Keratinocyte (primary cell): ENCODE data around the gene CCDC54. TPM values are rescaled to one million over a fixed set of nuclear protein-coding genes. Genes with fewer than 3 reads are reported as not detected.

Experiments
- DNase-seq: peaks from one replicate; pipeline ENCODE4 v3.0.0-alpha.2; 2011; ENCODE audit warnings: low read depth, missing footprints, low spot score
- FAIRE-seq: peaks from 2 replicates; lab custom pipeline; 2011; peaks lifted over from hg19 to GRCh38; lab: Jason Lieb, UNC
- H2AFZ ChIP-seq: 2 replicates; pipeline ENCODE4 v1.6.0; 2012; ENCODE audit warnings: low read length, control low read depth, inconsistent platforms; ENCODE audit not compliant: control insufficient read depth
- H3K27ac ChIP-seq: 2 replicates; pipeline ENCODE4 v1.5.1; 2011; ENCODE audit warnings: low read length; ENCODE audit not compliant: control insufficient read depth, insufficient read depth
- H3K27me3 ChIP-seq: 3 replicates; pipeline ENCODE4 v1.6.0; 2011; ENCODE audit warnings: low read length; ENCODE audit not compliant: control insufficient read depth, insufficient read depth; ENCODE audit errors: extremely low read depth
- H3K36me3 ChIP-seq, 2 experiments: 2 replicates in 1 of 2; 3 replicates in 1 of 2; pipeline ENCODE4 v1.5.1; 2011; ENCODE audit warnings: low read length in 2 of 2, mild to moderate bottlenecking in 1 of 2; ENCODE audit not compliant: control insufficient read depth in 2 of 2, insufficient read depth in 2 of 2; ENCODE audit errors: extremely low read depth in 1 of 2
- H3K4me1 ChIP-seq: 3 replicates; pipeline ENCODE4 v1.5.1; 2011; ENCODE audit warnings: low read length; ENCODE audit not compliant: control insufficient read depth, insufficient read depth; ENCODE audit errors: extremely low read depth
- H3K4me2 ChIP-seq: 3 replicates; pipeline ENCODE4 v1.6.0; 2011; ENCODE audit warnings: low read depth, low read length; ENCODE audit not compliant: control insufficient read depth, insufficient read depth; ENCODE audit errors: extremely low read depth
- H3K4me3 ChIP-seq, 3 experiments: fragments of 200-600 bp in 1 of 3; sonication (generic) in 1 of 3; 2 replicates in 2 of 3; 3 replicates in 1 of 3; pipeline ENCODE4 v1.5.1; 2011 to 2016; ENCODE audit warnings: low read length in 3 of 3, mild to moderate bottlenecking in 3 of 3, control low read depth in 2 of 3, inconsistent platforms in 1 of 3, low read depth in 1 of 3, mixed read lengths in 1 of 3, mixed run types in 1 of 3, moderate library complexity in 1 of 3; ENCODE audit not compliant: control insufficient read depth in 2 of 3, insufficient read depth in 2 of 3; ENCODE audit errors: extremely low read depth in 1 of 3
- H3K79me2 ChIP-seq: 2 replicates; pipeline ENCODE4 v1.6.0; 2012; ENCODE audit warnings: low read length; ENCODE audit not compliant: control insufficient read depth, insufficient read depth
- H3K9ac ChIP-seq: 3 replicates; pipeline ENCODE4 v1.6.0; 2011; ENCODE audit warnings: low read length; ENCODE audit not compliant: control insufficient read depth, insufficient read depth; ENCODE audit errors: extremely low read depth
- H3K9me1 ChIP-seq: 3 replicates; pipeline ENCODE4 v1.6.0; 2011; ENCODE audit warnings: low read length; ENCODE audit not compliant: control insufficient read depth, insufficient read depth; ENCODE audit errors: extremely low read depth
- H3K9me3 ChIP-seq: 2 replicates; pipeline ENCODE4 v1.5.1; 2012; ENCODE audit warnings: low read depth, low read length; ENCODE audit not compliant: control insufficient read depth
- H4K20me1 ChIP-seq: 3 replicates; pipeline ENCODE4 v1.6.0; 2011; ENCODE audit warnings: low read length; ENCODE audit not compliant: control insufficient read depth, insufficient read depth; ENCODE audit errors: extremely low read depth
- CTCF ChIP-seq, 3 experiments: IDR thresholded peaks in 1 of 3; conservative IDR thresholded peaks in 1 of 3; optimal IDR thresholded peaks in 1 of 3; 2 replicates in 2 of 3; 3 replicates in 1 of 3; pipeline versions ENCODE3 to v1.5.1; 2011; ENCODE audit warnings: low read length in 3 of 3, mild to moderate bottlenecking in 3 of 3, moderate library complexity in 2 of 3, control low read depth in 1 of 3, inconsistent platforms in 1 of 3; ENCODE audit not compliant: insufficient read depth in 2 of 3; ENCODE audit errors: extremely low read depth in 1 of 3
- EZH2 ChIP-seq: IDR thresholded peaks from one replicate; pipeline ENCODE4 v1.6.1; 2012; ENCODE audit warnings: inconsistent platforms, mild to moderate bottlenecking, low read length, moderate library complexity
- dilution Hi-C: fragments of 300-500 bp; cut with MboI; formaldehyde crosslinking; loops from one replicate; pipeline ENCODE4 v1.7.0; 2020; ENCODE audit warnings: low sequenced_read_pairs; ENCODE audit not compliant: extremely low pct_ligation_motif_present
- polyA plus RNA-seq, 5 experiments: library from polyadenylated mRNA; depleted of rRNA in 3 of 5; stranded (reverse) in 3 of 5; stranded (forward) in 1 of 5; unstranded in 1 of 5; fragments of >200 nt; gene quantifications; 1 replicate in 1 of 5; 2 replicates in 3 of 5; 3 replicates in 1 of 5; pipeline versions ENCODE4 v1.2.1 to v1.2.3, GENCODE V29; 2011 to 2012; ENCODE audit warnings: missing spikeins in 2 of 5, low read depth in 1 of 5, low replicate concordance in 1 of 5

The CCDC54 gene
- polyA plus RNA-seq, 1 donor (not counting 4 experiments of a cell fraction or from before 2014, with no cell fraction given) = not detected

- FAIRE-seq = no peak
- Histone ChIP-seq H3K27ac (no peak overlapping the region), H3K79me2 (no peaks in the 10 kb centered on the region), H3K27me3 (no peaks in the 10 kb centered on the region), H3K4me1 (no peaks in the 10 kb centered on the region), H3K4me2 (no peak overlapping the region), H4K20me1 (no peaks in the 10 kb centered on the region), H3K4me3 (no peak overlapping the region), H2AFZ (no peak overlapping the region), H3K9ac (no peak overlapping the region), H3K9me3 (no peaks in the 10 kb centered on the region), H3K9me1 (no peaks in the 10 kb centered on the region), H3K36me3 (no peaks in the 10 kb centered on the region)
- TF ChIP-seq EZH2 = no peak
- no peak for TF ChIP-seq CTCF (optimal IDR thresholded peaks at IDR 0.05 in 1 of 3, IDR thresholded peaks at IDR 0.05 in 1 of 3, conservative IDR thresholded peaks at IDR 0.05 in 1 of 3; ENCODE audit: extremely low read depth in 1 of 3, insufficient read depth in 2 of 3, low read length in 3 of 3)
- no peak for DNase-seq
- dilution Hi-C loops = no loop called here
Observed at GRCh38 chr3:107402214-107402613, 25.0 kb downstream of the CCDC54 start.

GRCh38 chr3:107404727-107405469 is 27.7 kb downstream of the CCDC54 start:
- Histone ChIP-seq H3K36me3 (no peaks in the 10 kb centered on the region), H4K20me1 (no peaks in the 10 kb centered on the region), H3K27me3 (no peaks in the 10 kb centered on the region), H3K79me2 (no peaks in the 10 kb centered on the region), H3K4me2 (no peak overlapping the region), H3K9ac (no peak overlapping the region), H3K27ac (no peak overlapping the region), H2AFZ (peak overlapping the region; percentile 34), H3K4me3 (no peak overlapping the region), H3K9me1 (no peaks in the 10 kb centered on the region), H3K4me1 (no peaks in the 10 kb centered on the region), H3K9me3 (peaks cover 2% of the 10 kb centered on the region)
- DNase-seq (no peak), FAIRE-seq (no peak)
- no peak for TF ChIP-seq EZH2
- dilution Hi-C loops = no loop called here

GRCh38 chr3:107407355-107407754 is 30.1 kb downstream of the CCDC54 start:
- no peaks in the 10 kb centered on the region for H4K20me1 ChIP-seq
- FAIRE-seq (no peak), DNase-seq (no peak)
- H3K9me3 ChIP-seq = peaks cover 2% of the 10 kb centered on the region
- no peak for TF ChIP-seq EZH2
- TF ChIP-seq CTCF (optimal IDR thresholded peaks at IDR 0.05 in 1 of 3, IDR thresholded peaks at IDR 0.05 in 1 of 3, conservative IDR thresholded peaks at IDR 0.05 in 1 of 3; ENCODE audit: extremely low read depth in 1 of 3, insufficient read depth in 2 of 3, low read length in 3 of 3) = no peak
- H3K9me1 ChIP-seq = no peaks in the 10 kb centered on the region
- H2AFZ ChIP-seq = no peak overlapping the region
- dilution Hi-C loops = no loop called here
- no peak overlapping the region for H3K4me3 ChIP-seq
- H3K27ac ChIP-seq = no peak overlapping the region
- H3K27me3 ChIP-seq = no peaks in the 10 kb centered on the region
- H3K36me3 ChIP-seq = no peaks in the 10 kb centered on the region
- H3K9ac ChIP-seq = no peak overlapping the region
- H3K4me1 ChIP-seq = no peaks in the 10 kb centered on the region
- H3K4me2 ChIP-seq = no peak overlapping the region
- no peaks in the 10 kb centered on the region for H3K79me2 ChIP-seq
